ENCODE data around the gene CLINT1.

DNA sequence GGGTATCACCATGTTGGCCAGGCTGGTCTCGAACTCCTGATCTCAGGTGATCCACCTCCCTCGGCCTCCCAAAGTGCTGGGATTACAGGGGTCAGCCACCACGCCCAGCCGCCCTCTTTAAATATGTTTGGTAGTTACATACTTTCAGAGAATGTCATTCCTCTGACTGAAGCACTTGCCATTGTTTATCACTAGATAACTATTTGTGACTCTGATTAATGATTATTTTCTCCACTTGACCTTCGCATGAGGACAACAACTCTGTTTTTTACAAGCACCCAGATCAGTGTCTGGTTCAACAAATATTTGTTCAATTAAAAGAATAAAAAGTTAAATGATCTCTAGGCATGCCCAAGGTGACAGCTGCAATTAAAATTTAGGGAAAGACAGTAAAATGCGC is 56.2 kb downstream of the CLINT1 start:
- TF ChIP-seq CTCF (IDR thresholded peaks at IDR 0.05), result no peak
- no peak for TF ChIP-seq POLR2A (IDR thresholded peaks at IDR 0.05)

All from stomach (tissue), 4 donors.